ENCODE measurements around the gene HOXB6.
A peak's percentile ranks its signal among the peaks of the same experiment; 100 is the strongest.

HOXB6 gene

DNA sequence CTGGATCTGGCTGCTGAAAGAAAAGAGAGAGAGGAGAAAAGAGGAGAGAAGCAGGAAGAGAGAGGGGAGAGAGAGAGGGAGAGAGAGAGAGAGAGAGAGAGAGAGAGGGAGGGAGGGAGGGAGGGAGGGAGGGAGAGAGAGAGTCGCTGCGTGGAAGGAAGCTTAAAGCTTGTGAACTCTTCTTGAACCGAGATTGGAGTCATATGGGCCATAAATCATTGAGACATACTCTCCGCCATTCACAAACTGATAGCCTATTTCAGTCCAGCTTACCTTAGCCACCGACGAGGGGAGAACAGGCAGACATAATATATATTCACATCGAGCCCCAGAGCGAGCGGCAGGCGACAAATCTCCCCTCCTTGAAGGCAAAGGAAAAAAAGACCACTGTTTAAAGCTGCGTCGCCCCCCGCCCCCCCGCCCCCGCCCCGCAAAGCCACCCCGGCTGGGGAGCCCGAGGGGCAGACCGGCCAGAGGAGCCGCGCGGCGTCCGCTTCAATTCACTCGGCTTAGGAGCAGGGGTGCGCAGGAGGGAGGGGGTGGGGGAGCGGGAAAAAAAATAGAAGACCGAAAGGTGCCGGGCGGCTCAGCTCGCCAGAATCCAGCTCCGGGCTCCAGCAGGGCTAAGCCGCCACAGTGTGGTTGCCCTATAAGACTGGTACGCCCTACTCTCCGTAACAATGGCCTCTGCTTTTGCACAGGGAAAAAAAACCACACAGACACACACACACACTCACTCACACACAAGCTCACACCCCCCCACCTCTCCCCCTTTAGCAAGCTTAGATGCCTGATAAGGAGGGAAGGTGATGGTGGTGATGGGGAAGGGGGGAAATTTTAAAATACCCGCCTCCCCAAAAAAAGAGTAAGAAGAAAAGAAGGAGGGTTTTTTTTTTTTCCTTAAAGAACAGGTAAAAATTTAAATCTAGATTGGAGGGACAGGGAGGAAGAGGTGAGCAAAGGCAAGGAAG, 49.2 kb downstream of the HOXB6 start (continued):
- TF ChIP-seq MZF1 (tag by site-specific recombination; IDR thresholded peaks at IDR 0.05; ENCODE audit: borderline replicate concordance) (no peak; the same call in 1 of the 2 replicates), ZNF24 (tag by site-specific recombination; IDR thresholded peaks at IDR 0.05) (no peak), ZNF214 (tag by site-specific recombination; IDR thresholded peaks at IDR 0.05; ENCODE audit: borderline replicate concordance) (no peak), ZNF626 (tag by site-specific recombination; IDR thresholded peaks at IDR 0.05) (no peak), ZSCAN16 (tag by site-specific recombination; IDR thresholded peaks at IDR 0.05) (no peak), REPIN1 (tag by site-specific recombination; IDR thresholded peaks at IDR 0.05; ENCODE audit: low read depth) (no peak), ZNF843 (tag by site-specific recombination; IDR thresholded peaks at IDR 0.05) (peak; percentile 54; the same call in 1 of the 2 replicates), ZNF677 (tag by site-specific recombination; IDR thresholded peaks at IDR 0.05) (no peak), SP3 (tag by site-specific recombination; IDR thresholded peaks at IDR 0.05) (0 out of 2 replicates have a peak, but pooled peaks have one; percentile 19), KLF7 (tag by site-specific recombination; IDR thresholded peaks at IDR 0.05; ENCODE audit: borderline replicate concordance) (no peak; the same call in 1 of the 2 replicates), ZNF394 (tag by site-specific recombination; IDR thresholded peaks at IDR 0.05; ENCODE audit: borderline replicate concordance) (no peak; the same call in 1 of the 2 replicates), GLI2 (tag by site-specific recombination; IDR thresholded peaks at IDR 0.05; ENCODE audit: borderline replicate concordance, low read depth) (no peak), ZNF768 (tag by site-specific recombination; IDR thresholded peaks at IDR 0.05) (no peak), WT1 (tag by site-specific recombination; IDR thresholded peaks at IDR 0.05) (peak; percentile 30), ZNF121 (tag by site-specific recombination; IDR thresholded peaks at IDR 0.05) (no peak), EGR2 (tag by site-specific recombination; IDR thresholded peaks at IDR 0.05; ENCODE audit: low read depth) (no peak; the same call in 1 of the 2 replicates), ZBTB1 (tag by site-specific recombination; IDR thresholded peaks at IDR 0.05) (no peak), ZNF76 (tag by site-specific recombination; IDR thresholded peaks at IDR 0.05; ENCODE audit: borderline replicate concordance, low read depth) (no peak)
- TF ChIP-seq, protein P1, sequence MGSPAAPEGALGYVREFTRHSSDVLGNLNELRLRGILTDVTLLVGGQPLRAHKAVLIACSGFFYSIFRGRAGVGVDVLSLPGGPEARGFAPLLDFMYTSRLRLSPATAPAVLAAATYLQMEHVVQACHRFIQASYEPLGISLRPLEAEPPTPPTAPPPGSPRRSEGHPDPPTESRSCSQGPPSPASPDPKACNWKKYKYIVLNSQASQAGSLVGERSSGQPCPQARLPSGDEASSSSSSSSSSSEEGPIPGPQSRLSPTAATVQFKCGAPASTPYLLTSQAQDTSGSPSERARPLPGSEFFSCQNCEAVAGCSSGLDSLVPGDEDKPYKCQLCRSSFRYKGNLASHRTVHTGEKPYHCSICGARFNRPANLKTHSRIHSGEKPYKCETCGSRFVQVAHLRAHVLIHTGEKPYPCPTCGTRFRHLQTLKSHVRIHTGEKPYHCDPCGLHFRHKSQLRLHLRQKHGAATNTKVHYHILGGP (tag by site-specific recombination; IDR thresholded peaks at IDR 0.05): no peak
- TF ChIP-seq, protein P2, sequence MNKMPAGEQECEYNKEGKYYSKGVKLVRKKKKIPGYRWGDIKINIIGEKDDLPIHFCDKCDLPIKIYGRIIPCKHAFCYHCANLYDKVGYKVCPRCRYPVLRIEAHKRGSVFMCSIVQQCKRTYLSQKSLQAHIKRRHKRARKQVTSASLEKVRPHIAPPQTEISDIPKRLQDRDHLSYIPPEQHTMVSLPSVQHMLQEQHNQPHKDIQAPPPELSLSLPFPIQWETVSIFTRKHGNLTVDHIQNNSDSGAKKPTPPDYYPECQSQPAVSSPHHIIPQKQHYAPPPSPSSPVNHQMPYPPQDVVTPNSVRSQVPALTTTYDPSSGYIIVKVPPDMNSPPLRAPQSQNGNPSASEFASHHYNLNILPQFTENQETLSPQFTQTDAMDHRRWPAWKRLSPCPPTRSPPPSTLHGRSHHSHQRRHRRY (tag by site-specific recombination; IDR thresholded peaks at IDR 0.05): no peak
- TF ChIP-seq, protein P3, sequence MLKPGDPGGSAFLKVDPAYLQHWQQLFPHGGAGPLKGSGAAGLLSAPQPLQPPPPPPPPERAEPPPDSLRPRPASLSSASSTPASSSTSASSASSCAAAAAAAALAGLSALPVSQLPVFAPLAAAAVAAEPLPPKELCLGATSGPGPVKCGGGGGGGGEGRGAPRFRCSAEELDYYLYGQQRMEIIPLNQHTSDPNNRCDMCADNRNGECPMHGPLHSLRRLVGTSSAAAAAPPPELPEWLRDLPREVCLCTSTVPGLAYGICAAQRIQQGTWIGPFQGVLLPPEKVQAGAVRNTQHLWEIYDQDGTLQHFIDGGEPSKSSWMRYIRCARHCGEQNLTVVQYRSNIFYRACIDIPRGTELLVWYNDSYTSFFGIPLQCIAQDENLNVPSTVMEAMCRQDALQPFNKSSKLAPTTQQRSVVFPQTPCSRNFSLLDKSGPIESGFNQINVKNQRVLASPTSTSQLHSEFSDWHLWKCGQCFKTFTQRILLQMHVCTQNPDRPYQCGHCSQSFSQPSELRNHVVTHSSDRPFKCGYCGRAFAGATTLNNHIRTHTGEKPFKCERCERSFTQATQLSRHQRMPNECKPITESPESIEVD (tag by site-specific recombination; IDR thresholded peaks at IDR 0.05): 0 out of 2 replicates have a peak, but pooled peaks have one; percentile 25
- TF ChIP-seq, protein P4, sequence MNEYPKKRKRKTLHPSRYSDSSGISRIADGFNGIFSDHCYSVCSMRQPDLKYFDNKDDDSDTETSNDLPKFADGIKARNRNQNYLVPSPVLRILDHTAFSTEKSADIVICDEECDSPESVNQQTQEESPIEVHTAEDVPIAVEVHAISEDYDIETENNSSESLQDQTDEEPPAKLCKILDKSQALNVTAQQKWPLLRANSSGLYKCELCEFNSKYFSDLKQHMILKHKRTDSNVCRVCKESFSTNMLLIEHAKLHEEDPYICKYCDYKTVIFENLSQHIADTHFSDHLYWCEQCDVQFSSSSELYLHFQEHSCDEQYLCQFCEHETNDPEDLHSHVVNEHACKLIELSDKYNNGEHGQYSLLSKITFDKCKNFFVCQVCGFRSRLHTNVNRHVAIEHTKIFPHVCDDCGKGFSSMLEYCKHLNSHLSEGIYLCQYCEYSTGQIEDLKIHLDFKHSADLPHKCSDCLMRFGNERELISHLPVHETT (tag by site-specific recombination; IDR thresholded peaks at IDR 0.05): no peak
- TF ChIP-seq, protein P5, sequence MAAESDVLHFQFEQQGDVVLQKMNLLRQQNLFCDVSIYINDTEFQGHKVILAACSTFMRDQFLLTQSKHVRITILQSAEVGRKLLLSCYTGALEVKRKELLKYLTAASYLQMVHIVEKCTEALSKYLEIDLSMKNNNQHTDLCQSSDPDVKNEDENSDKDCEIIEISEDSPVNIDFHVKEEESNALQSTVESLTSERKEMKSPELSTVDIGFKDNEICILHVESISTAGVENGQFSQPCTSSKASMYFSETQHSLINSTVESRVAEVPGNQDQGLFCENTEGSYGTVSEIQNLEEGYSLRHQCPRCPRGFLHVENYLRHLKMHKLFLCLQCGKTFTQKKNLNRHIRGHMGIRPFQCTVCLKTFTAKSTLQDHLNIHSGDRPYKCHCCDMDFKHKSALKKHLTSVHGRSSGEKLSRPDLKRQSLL (tag by site-specific recombination; IDR thresholded peaks at IDR 0.05): no peak
- TF ChIP-seq, protein P6, sequence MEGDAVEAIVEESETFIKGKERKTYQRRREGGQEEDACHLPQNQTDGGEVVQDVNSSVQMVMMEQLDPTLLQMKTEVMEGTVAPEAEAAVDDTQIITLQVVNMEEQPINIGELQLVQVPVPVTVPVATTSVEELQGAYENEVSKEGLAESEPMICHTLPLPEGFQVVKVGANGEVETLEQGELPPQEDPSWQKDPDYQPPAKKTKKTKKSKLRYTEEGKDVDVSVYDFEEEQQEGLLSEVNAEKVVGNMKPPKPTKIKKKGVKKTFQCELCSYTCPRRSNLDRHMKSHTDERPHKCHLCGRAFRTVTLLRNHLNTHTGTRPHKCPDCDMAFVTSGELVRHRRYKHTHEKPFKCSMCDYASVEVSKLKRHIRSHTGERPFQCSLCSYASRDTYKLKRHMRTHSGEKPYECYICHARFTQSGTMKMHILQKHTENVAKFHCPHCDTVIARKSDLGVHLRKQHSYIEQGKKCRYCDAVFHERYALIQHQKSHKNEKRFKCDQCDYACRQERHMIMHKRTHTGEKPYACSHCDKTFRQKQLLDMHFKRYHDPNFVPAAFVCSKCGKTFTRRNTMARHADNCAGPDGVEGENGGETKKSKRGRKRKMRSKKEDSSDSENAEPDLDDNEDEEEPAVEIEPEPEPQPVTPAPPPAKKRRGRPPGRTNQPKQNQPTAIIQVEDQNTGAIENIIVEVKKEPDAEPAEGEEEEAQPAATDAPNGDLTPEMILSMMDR (tag by site-specific recombination; IDR thresholded peaks at IDR 0.05): no peak
- TF ChIP-seq, protein P7, sequence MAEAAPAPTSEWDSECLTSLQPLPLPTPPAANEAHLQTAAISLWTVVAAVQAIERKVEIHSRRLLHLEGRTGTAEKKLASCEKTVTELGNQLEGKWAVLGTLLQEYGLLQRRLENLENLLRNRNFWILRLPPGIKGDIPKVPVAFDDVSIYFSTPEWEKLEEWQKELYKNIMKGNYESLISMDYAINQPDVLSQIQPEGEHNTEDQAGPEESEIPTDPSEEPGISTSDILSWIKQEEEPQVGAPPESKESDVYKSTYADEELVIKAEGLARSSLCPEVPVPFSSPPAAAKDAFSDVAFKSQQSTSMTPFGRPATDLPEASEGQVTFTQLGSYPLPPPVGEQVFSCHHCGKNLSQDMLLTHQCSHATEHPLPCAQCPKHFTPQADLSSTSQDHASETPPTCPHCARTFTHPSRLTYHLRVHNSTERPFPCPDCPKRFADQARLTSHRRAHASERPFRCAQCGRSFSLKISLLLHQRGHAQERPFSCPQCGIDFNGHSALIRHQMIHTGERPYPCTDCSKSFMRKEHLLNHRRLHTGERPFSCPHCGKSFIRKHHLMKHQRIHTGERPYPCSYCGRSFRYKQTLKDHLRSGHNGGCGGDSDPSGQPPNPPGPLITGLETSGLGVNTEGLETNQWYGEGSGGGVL (tag by site-specific recombination; IDR thresholded peaks at IDR 0.05): peak; percentile 88
- TF ChIP-seq, protein P8, sequence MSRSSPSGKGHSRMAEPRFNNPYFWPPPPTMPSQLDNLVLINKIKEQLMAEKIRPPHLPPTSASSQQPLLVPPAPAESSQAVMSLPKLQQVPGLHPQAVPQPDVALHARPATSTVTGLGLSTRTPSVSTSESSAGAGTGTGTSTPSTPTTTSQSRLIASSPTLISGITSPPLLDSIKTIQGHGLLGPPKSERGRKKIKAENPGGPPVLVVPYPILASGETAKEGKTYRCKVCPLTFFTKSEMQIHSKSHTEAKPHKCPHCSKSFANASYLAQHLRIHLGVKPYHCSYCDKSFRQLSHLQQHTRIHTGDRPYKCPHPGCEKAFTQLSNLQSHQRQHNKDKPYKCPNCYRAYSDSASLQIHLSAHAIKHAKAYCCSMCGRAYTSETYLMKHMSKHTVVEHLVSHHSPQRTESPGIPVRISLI (tag by site-specific recombination; IDR thresholded peaks at IDR 0.05): no peak
